GM12878 (cell line): ENCODE data around the gene VTI1A. TPM values are rescaled to one million over a fixed set of nuclear protein-coding genes. Genes with fewer than 3 reads are reported as not detected.

Experiments used
- ATAC-seq: fragments of 200-7000 bp; cut with Tn5 transposase; 3 replicates; pipeline ENCODE4 v1.9.1; 2020; ENCODE audit warnings: mild to moderate bottlenecking, moderate library complexity
- BruUV-seq: library from RNA; stranded (reverse); fragments of 400-500 nt; replicated peaks from 2 replicates; lab custom pipeline; 2021; lab: Mats Ljungman, UMichigan
- CTCF ChIA-PET: fragments of 300-600 bp; sonication (Branson Sonifier 250); formaldehyde crosslinking; extraction: SDS; loops from one replicate; lab custom pipeline; 2021; ENCODE audit warnings: inconsistent platforms; lab: Yijun Ruan, JAX
- POLR2A ChIA-PET: fragments of 350-600 bp; formaldehyde crosslinking; extraction: SDS; loops from one replicate; lab custom pipeline; 2021; ENCODE audit warnings: inconsistent platforms; lab: Charles Lee
- RAD21 ChIA-PET: fragments of 300-600 bp; sonication (Branson Sonifier 250); formaldehyde crosslinking; loops from one replicate; lab custom pipeline; 2023; ENCODE audit warnings: antibody characterized with exemption; ENCODE audit not compliant: unreplicated experiment; lab: Charles Lee
- SMC1A ChIA-PET: fragments of 300-600 bp; sonication (Branson Sonifier 250); formaldehyde crosslinking; loops from one replicate; lab custom pipeline; 2023; ENCODE audit not compliant: unreplicated experiment, uncharacterized antibody; lab: Charles Lee
- DNase-seq: peaks from one replicate; pipeline ENCODE4 v3.0.0-alpha.2; 2011; ENCODE audit warnings: low read depth, low spot score
- FAIRE-seq: peaks from 3 replicates; lab custom pipeline; 2011; peaks lifted over from hg19 to GRCh38; lab: Jason Lieb, UNC
- H2AFZ ChIP-seq: 2 replicates; pipeline ENCODE4 v1.6.0; 2011; ENCODE audit warnings: low read depth, low read length, control low read depth; ENCODE audit not compliant: control insufficient read depth
- H3K27ac ChIP-seq: 2 replicates; pipeline ENCODE4 v1.5.1; 2011; ENCODE audit warnings: control low read depth; ENCODE audit not compliant: control insufficient read depth, insufficient read depth
- H3K27me3 ChIP-seq, 2 experiments: replicated peaks in 1 of 2; 2 replicates each; pipeline versions ENCODE4 v1.6.0 to v1.6.1; 2011; ENCODE audit warnings: low read length in 1 of 2; ENCODE audit not compliant: control insufficient read depth in 2 of 2, insufficient read depth in 2 of 2
- H3K36me3 ChIP-seq, 2 experiments: 2 replicates each; pipeline ENCODE4 v1.5.1; 2011; ENCODE audit warnings: low read length in 1 of 2; ENCODE audit not compliant: control insufficient read depth in 2 of 2, insufficient read depth in 2 of 2
- H3K4me1 ChIP-seq: 2 replicates; pipeline ENCODE4 v1.6.1; 2011; ENCODE audit warnings: mild to moderate bottlenecking, low read length, moderate library complexity, mixed read lengths; ENCODE audit not compliant: control insufficient read depth, insufficient read depth
- H3K4me2 ChIP-seq: 2 replicates; pipeline ENCODE4 v1.6.0; 2011; ENCODE audit warnings: control low read depth; ENCODE audit not compliant: control insufficient read depth, insufficient read depth
- H3K4me3 ChIP-seq: fragments of 200-600 bp; sonication (generic); 2 replicates; pipeline ENCODE4 v1.5.1; 2016
- H3K79me2 ChIP-seq: 2 replicates; pipeline ENCODE4 v1.6.0; 2011; ENCODE audit warnings: low read length; ENCODE audit not compliant: control insufficient read depth, insufficient read depth
- H3K9ac ChIP-seq: 2 replicates; pipeline ENCODE4 v1.8.0; 2011; ENCODE audit warnings: low read length, control low read depth, mixed read lengths; ENCODE audit not compliant: control insufficient read depth, insufficient read depth
- H3K9me3 ChIP-seq: replicated peaks from 3 replicates; pipeline ENCODE4 v1.5.1; 2011; ENCODE audit warnings: mild to moderate bottlenecking, low read length; ENCODE audit not compliant: control insufficient read depth, insufficient read depth
- H4K20me1 ChIP-seq: 2 replicates; pipeline ENCODE4 v1.6.0; 2011; ENCODE audit not compliant: control insufficient read depth, insufficient read depth
- LARP7 ChIP-seq: fragments of 450-650 bp; IDR thresholded peaks from 2 replicates; pipeline ENCODE4 v1.6.1; 2017; ENCODE audit warnings: mild to moderate bottlenecking
- WGBS: methylation state at CpG from one replicate; pipeline ENCODE4 v1.1.6; 2016; ENCODE audit warnings: low lambda C conversion rate; ENCODE audit not compliant: insufficient replicate concordance, insufficient coverage; ENCODE audit errors: missing lambda C conversion rate; 5-methylcytosine and 5-hydroxymethylcytosine counted together
- in situ Hi-C: fragments of 300-500 bp; cut with MboI; formaldehyde crosslinking; loops from 9 replicates; pipeline ENCODE4 v1.14.3; 2018; ENCODE audit warnings: mixed read lengths
- intact Hi-C: fragments of 100-400 bp; cut with micrococcal nuclease; formaldehyde crosslinking; loops from one replicate; pipeline ENCODE4 v1.14.2; 2022; ENCODE audit not compliant: unreplicated experiment
- polyA plus RNA-seq, 11 experiments: library from polyadenylated mRNA; depleted of rRNA in 4 of 11; unstranded in 6 of 11; stranded (reverse) in 5 of 11; fragments of >200 nt; fragmentation: Nextera tagmentation in 4 of 11; fragmentation: Illumina TruSeq in 1 of 11; extraction: Ambion mirVana in 4 of 11; extraction: Trizol in 1 of 11; gene quantifications; 1 replicate in 1 of 11; 2 replicates in 10 of 11; pipeline versions ENCODE4 v1.2.1 to v1.2.3, GENCODE V29; 2011 to 2016; ENCODE audit warnings: inconsistent platforms in 2 of 11, missing spikeins in 2 of 11, low read depth in 1 of 11
- total RNA-seq, 4 experiments: library from RNA; depleted of rRNA in 3 of 4; stranded (reverse); fragments of >200 nt in 3 of 4; fragmentation: Illumina TruSeq in 1 of 4; extraction: Trizol in 1 of 4; gene quantifications; 2 replicates each; pipeline versions ENCODE4 v1.2.1 to v1.2.3, GENCODE V29; 2013 to 2021
- TF ChIP-seq, protein P1 (sequence below): IDR thresholded peaks from 2 replicates; pipeline ENCODE4 v1.6.1; 2011; ENCODE audit warnings: low read depth, low read length, improper control_type of control experiment, borderline replicate concordance
- TF ChIP-seq, protein P2 (sequence below): IDR thresholded peaks from 2 replicates; pipeline ENCODE4 v1.6.1; 2011; ENCODE audit warnings: borderline replicate concordance, low read depth, mild to moderate bottlenecking, moderate library complexity, low read length; ENCODE audit not compliant: insufficient read depth, poor library complexity, severe bottlenecking

Gene VTI1A
- total and polyA plus RNA-seq, 10 of the 15 experiments (the other 5 are each of a cell fraction or from before 2014, with no cell fraction given), result 12.4 to 43.2 (median 27.5) TPM

DNA sequence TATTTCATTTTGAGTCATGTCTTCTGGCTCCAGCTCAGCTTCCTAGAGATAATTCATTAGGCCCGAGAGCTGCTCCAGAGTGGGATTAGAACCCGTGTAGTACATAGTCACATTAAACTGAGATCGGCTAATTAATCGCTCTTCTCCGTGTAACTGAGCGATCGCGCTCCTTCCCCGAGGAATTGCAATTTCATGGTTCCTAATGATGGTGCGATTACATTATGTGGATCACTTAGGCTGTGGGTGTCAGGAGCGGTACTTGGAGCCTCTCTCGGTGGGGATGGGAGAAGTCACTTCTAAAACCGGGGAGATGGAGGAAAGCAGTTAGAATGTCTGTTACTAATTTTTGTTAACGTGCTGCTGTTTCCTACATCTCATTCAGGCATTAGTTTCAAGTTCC lies 380.1 kb downstream of the VTI1A start:
- ChIA-PET RAD21 (no interaction called here), POLR2A (no interaction called here), SMC1A (no interaction called here)
- Histone ChIP-seq H2AFZ (no peak overlapping the region), H3K4me2 (no peak overlapping the region), H3K36me3 (no peaks in the 10 kb centered on the region), H4K20me1 (no peaks in the 10 kb centered on the region), H3K4me3 (no peak overlapping the region), H3K9me3 (no peaks in the 10 kb centered on the region), H3K9ac (no peak overlapping the region)
- FAIRE-seq (no peak), ATAC-seq (no peak), DNase-seq (no peak)
- BruUV-seq, result no TSS peak
- TF ChIP-seq, protein P1, sequence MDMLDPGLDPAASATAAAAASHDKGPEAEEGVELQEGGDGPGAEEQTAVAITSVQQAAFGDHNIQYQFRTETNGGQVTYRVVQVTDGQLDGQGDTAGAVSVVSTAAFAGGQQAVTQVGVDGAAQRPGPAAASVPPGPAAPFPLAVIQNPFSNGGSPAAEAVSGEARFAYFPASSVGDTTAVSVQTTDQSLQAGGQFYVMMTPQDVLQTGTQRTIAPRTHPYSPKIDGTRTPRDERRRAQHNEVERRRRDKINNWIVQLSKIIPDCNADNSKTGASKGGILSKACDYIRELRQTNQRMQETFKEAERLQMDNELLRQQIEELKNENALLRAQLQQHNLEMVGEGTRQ, result no peak
- TF ChIP-seq, protein P2, sequence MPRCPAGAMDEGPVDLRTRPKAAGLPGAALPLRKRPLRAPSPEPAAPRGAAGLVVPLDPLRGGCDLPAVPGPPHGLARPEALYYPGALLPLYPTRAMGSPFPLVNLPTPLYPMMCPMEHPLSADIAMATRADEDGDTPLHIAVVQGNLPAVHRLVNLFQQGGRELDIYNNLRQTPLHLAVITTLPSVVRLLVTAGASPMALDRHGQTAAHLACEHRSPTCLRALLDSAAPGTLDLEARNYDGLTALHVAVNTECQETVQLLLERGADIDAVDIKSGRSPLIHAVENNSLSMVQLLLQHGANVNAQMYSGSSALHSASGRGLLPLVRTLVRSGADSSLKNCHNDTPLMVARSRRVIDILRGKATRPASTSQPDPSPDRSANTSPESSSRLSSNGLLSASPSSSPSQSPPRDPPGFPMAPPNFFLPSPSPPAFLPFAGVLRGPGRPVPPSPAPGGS, result peak; percentile 46
- TF ChIP-seq, all 136 proteins: peak for 1
- Histone ChIP-seq H3K79me2 (no peaks in the 10 kb centered on the region), H3K27me3 (no peaks in the 10 kb centered on the region), H3K4me1 (no peaks in the 10 kb centered on the region), H3K27ac (no peak overlapping the region)
- in situ Hi-C loops, result no loop called here
- intact Hi-C loops, result no loop called here
- 91% methylated on average over 14 of the region's 14 CpGs for WGBS
- CTCF ChIA-PET, result no interaction called here

DNA sequence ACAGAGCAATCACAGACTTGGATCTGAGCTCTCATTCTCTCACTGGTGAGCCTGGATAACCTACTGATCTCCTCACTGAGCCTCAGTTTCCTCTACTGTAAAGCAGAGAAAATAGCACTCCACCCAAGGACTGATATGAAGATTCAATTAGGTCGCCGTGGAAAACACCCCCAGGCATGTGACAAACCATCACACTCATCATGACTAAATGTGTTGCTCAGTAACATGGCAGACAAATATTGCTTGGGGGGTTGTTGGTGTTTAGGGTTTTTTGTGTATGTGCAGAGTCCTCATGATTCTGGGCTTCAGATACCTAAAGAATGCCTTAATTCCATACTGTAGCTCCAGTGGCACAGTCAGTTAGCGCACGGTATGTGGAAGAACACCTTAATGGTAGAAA lies 380.9 kb downstream of the VTI1A start:
- in situ Hi-C loops, result no loop called here
- SMC1A ChIA-PET, result no interaction called here
- TF ChIP-seq LARP7, result no peak
- DNase-seq (no peak), FAIRE-seq (no peak), ATAC-seq (no peak)
- Histone ChIP-seq H3K4me3 (no peak overlapping the region), H3K9ac (no peak overlapping the region), H3K79me2 (no peaks in the 10 kb centered on the region), H3K36me3 (no peaks in the 10 kb centered on the region), H3K27ac (no peak overlapping the region), H4K20me1 (no peaks in the 10 kb centered on the region), H3K27me3 (no peaks in the 10 kb centered on the region), H3K4me1 (no peaks in the 10 kb centered on the region), H3K9me3 (no peaks in the 10 kb centered on the region), H2AFZ (no peak overlapping the region), H3K4me2 (no peak overlapping the region)
- CTCF ChIA-PET, result no interaction called here
- RAD21 ChIA-PET, result no interaction called here
- BruUV-seq, result no TSS peak
- 97% methylated on average over 4 of the region's 4 CpGs for WGBS
- intact Hi-C loops, result no loop called here
- POLR2A ChIA-PET, result no interaction called here
